H9 (cell line): ENCODE measurements around the gene CFAP54. TPM values are rescaled to one million over a fixed set of nuclear protein-coding genes. Genes with fewer than 3 reads are reported as not detected.

ENCODE experiments used
- DNase-seq: peaks from one replicate; pipeline ENCODE4 v3.0.0-alpha.2; 2017
- H2AFZ ChIP-seq: one replicate; pipeline ENCODE4 v1.6.1; 2013; ENCODE audit warnings: mild to moderate bottlenecking, low read length, control low read depth, moderate library complexity
- H2AK5ac ChIP-seq: 2 replicates; pipeline ENCODE4 v1.6.1; 2013; ENCODE audit warnings: low read length, control low read depth, mixed read lengths; ENCODE audit not compliant: insufficient read length
- H2BK120ac ChIP-seq: one replicate; pipeline ENCODE4 v1.6.1; 2013; ENCODE audit warnings: low read depth, mild to moderate bottlenecking, low read length, control low read depth, inconsistent platforms; ENCODE audit not compliant: poor library complexity, severe bottlenecking
- H2BK12ac ChIP-seq: 2 replicates; pipeline ENCODE4 v1.6.1; 2013; ENCODE audit warnings: low read length, control low read depth, mixed read lengths, low read depth; ENCODE audit not compliant: insufficient read length
- H2BK15ac ChIP-seq: 2 replicates; pipeline ENCODE4 v1.6.1; 2013; ENCODE audit warnings: low read depth, low read length, control low read depth
- H2BK20ac ChIP-seq: one replicate; pipeline ENCODE4 v1.6.1; 2013; ENCODE audit warnings: low read depth, mild to moderate bottlenecking, low read length, control low read depth, inconsistent platforms; ENCODE audit not compliant: poor library complexity, severe bottlenecking
- H2BK5ac ChIP-seq: 2 replicates; pipeline ENCODE4 v1.6.1; 2013; ENCODE audit warnings: low read length, control low read depth, mixed read lengths; ENCODE audit not compliant: insufficient read length
- H3K14ac ChIP-seq: 2 replicates; pipeline ENCODE4 v1.6.1; 2013; ENCODE audit warnings: low read length, control low read depth; ENCODE audit not compliant: insufficient read depth
- H3K18ac ChIP-seq: 2 replicates; pipeline ENCODE4 v1.6.1; 2013; ENCODE audit warnings: low read depth, mild to moderate bottlenecking, mixed read lengths, low read length, control low read depth; ENCODE audit not compliant: insufficient read length
- H3K23ac ChIP-seq: 2 replicates; pipeline ENCODE4 v1.6.1; 2013; ENCODE audit warnings: low read length, control low read depth, mixed read lengths, low read depth; ENCODE audit not compliant: insufficient read length
- H3K23me2 ChIP-seq: 2 replicates; pipeline ENCODE4 v1.6.1; 2013; ENCODE audit warnings: low read depth, mild to moderate bottlenecking, mixed read lengths, low read length, control low read depth; ENCODE audit not compliant: insufficient read length, poor library complexity, severe bottlenecking
- H3K27ac ChIP-seq: 2 replicates; pipeline ENCODE4 v1.5.1; 2013; ENCODE audit warnings: low read length, control low read depth, mixed read lengths, low read depth; ENCODE audit not compliant: insufficient read length
- H3K27me3 ChIP-seq: 2 replicates; pipeline ENCODE4 v1.6.1; 2013; ENCODE audit warnings: low read length, control low read depth, inconsistent platforms; ENCODE audit not compliant: insufficient read depth
- H3K4ac ChIP-seq: 2 replicates; pipeline ENCODE4 v1.6.1; 2013; ENCODE audit warnings: low read depth, mild to moderate bottlenecking, control low read depth, inconsistent platforms, low read length, moderate library complexity
- H3K4me1 ChIP-seq: 2 replicates; pipeline ENCODE4 v1.6.1; 2013; ENCODE audit warnings: low read length, control low read depth, inconsistent platforms; ENCODE audit not compliant: insufficient read depth
- H3K4me2 ChIP-seq: 2 replicates; pipeline ENCODE4 v1.6.1; 2013; ENCODE audit warnings: low read length, control low read depth, mixed read lengths; ENCODE audit not compliant: insufficient read length, insufficient read depth
- H3K56ac ChIP-seq: 2 replicates; pipeline ENCODE4 v1.6.1; 2013; ENCODE audit warnings: low read depth, mild to moderate bottlenecking, mixed read lengths, low read length, control low read depth; ENCODE audit not compliant: insufficient read length
- H3K79me1 ChIP-seq: 2 replicates; pipeline ENCODE4 v1.6.1; 2013; ENCODE audit warnings: low read depth, mild to moderate bottlenecking, moderate library complexity, low read length, control low read depth, inconsistent platforms; ENCODE audit not compliant: insufficient read depth, poor library complexity, severe bottlenecking
- H3K79me2 ChIP-seq: 2 replicates; pipeline ENCODE4 v1.6.1; 2013; ENCODE audit warnings: low read length, control low read depth, inconsistent platforms; ENCODE audit not compliant: insufficient read depth
- H3K9ac ChIP-seq: 2 replicates; pipeline ENCODE4 v1.6.1; 2013; ENCODE audit warnings: low read length, control low read depth, mixed read lengths; ENCODE audit not compliant: insufficient read length; ENCODE audit errors: extremely low read depth
- H3K9me3 ChIP-seq: one replicate; pipeline ENCODE4 v1.6.1; 2013; ENCODE audit warnings: low read depth, low read length, inconsistent platforms; ENCODE audit not compliant: control insufficient read depth
- H3T11ph ChIP-seq: one replicate; pipeline ENCODE4 v1.6.1; 2013; ENCODE audit warnings: mild to moderate bottlenecking, low read length, control low read depth, inconsistent platforms
- H4K20me1 ChIP-seq: one replicate; pipeline ENCODE4 v1.6.1; 2013; ENCODE audit not compliant: control insufficient read depth, insufficient read length, insufficient read depth
- H4K5ac ChIP-seq: 2 replicates; pipeline ENCODE4 v1.6.1; 2013; ENCODE audit warnings: low read depth, mild to moderate bottlenecking, mixed read lengths, low read length, control low read depth; ENCODE audit not compliant: insufficient read length
- H4K8ac ChIP-seq: replicated peaks from 2 replicates; pipeline ENCODE4 v1.6.1; 2013; ENCODE audit warnings: low read length, control low read depth, mixed read lengths, low read depth; ENCODE audit not compliant: insufficient read length
- H4K91ac ChIP-seq: 2 replicates; pipeline ENCODE4 v1.6.1; 2013; ENCODE audit warnings: low read depth, mild to moderate bottlenecking, moderate library complexity, mixed read lengths, low read length, control low read depth; ENCODE audit not compliant: insufficient read length
- H3K27ac Mint-ChIP-seq, 3 experiments: 2 replicates in 2 of 3; 3 replicates in 1 of 3; pipeline ENCODE4 v1.8.0; 2020 to 2021; ENCODE audit warnings: mixed read lengths in 3 of 3, mild to moderate bottlenecking in 1 of 3, moderate library complexity in 1 of 3
- H3K27me3 Mint-ChIP-seq: 2 replicates; pipeline ENCODE4 v1.8.0; 2021; ENCODE audit warnings: low read depth, mild to moderate bottlenecking, moderate library complexity, mixed read lengths
- H3K36me3 Mint-ChIP-seq, 3 experiments: 2 replicates in 2 of 3; 3 replicates in 1 of 3; pipeline ENCODE4 v1.8.0; 2020 to 2021; ENCODE audit warnings: low read depth in 3 of 3, mixed read lengths in 3 of 3; ENCODE audit not compliant: insufficient read depth in 1 of 3
- H3K4me1 Mint-ChIP-seq, 2 experiments: 2 replicates each; pipeline ENCODE4 v1.8.0; 2020; ENCODE audit warnings: mixed read lengths in 2 of 2
- H3K4me3 Mint-ChIP-seq, 2 experiments: 2 replicates in 1 of 2; 3 replicates in 1 of 2; pipeline ENCODE4 v1.8.0; 2020 to 2021; ENCODE audit warnings: mild to moderate bottlenecking in 2 of 2, mixed read lengths in 2 of 2, moderate library complexity in 1 of 2
- H3K9me3 Mint-ChIP-seq, 2 experiments: 2 replicates in 1 of 2; 3 replicates in 1 of 2; pipeline ENCODE4 v1.8.0; 2020; ENCODE audit warnings: mild to moderate bottlenecking in 2 of 2, mixed read lengths in 2 of 2, moderate library complexity in 1 of 2
- CTCF ChIP-seq: fragments of 200-600 bp; sonication (generic); conservative IDR thresholded peaks from 3 replicates; pipeline ENCODE4 v1.8.0; 2021; ENCODE audit warnings: antibody characterized with exemption, mild to moderate bottlenecking
- WGBS: extraction: QIAGEN DNeasy Blood & Tissue Kit; methylation state at CpG from one replicate; pipeline ENCODE4 v1.1.7; 2013; ENCODE audit warnings: missing lambda C conversion rate, low lambda C conversion rate, mixed read lengths; ENCODE audit not compliant: insufficient read length; ENCODE audit errors: extremely low coverage; 5-methylcytosine and 5-hydroxymethylcytosine counted together
- total RNA-seq: library from RNA; stranded (reverse); gene quantifications from 2 replicates; pipeline ENCODE4 v1.2.1, GENCODE V29; 2021

Gene CFAP54
- total RNA-seq, 1 experiment from 2014 or later: 0.24 TPM

- H3K27ac Mint-ChIP-seq: no peak overlapping the region
- H3K36me3 Mint-ChIP-seq: no peaks in the 10 kb centered on the region
- no CpG with 5 or more reads among the region's 1 CpG for WGBS
- Histone ChIP-seq H4K8ac (no peak overlapping the region), H4K91ac (no peak overlapping the region), H3K18ac (no peak overlapping the region), H3K23me2 (no peaks in the 10 kb centered on the region), H3K79me1 (no peaks in the 10 kb centered on the region), H3K27ac (no peak overlapping the region), H2BK5ac (no peak overlapping the region), H2BK120ac (no peak overlapping the region), H3K9ac (no peak overlapping the region), H3K56ac (no peak overlapping the region), H3K9me3 (no peaks in the 10 kb centered on the region), H3K27me3 (no peaks in the 10 kb centered on the region), H3K4ac (no peak overlapping the region), H2AK5ac (no peak overlapping the region), H3K4me1 (0 out of 2 replicates have a peak, but pooled peaks cover 4% of the 10 kb centered on the region), H3K14ac (no peak overlapping the region), H4K5ac (no peak overlapping the region), H2BK15ac (no peak overlapping the region), H3K23ac (no peak overlapping the region), H2BK20ac (no peak overlapping the region), H3T11ph (no peak overlapping the region), H2BK12ac (no peak overlapping the region), H4K20me1 (no peaks in the 10 kb centered on the region), H3K79me2 (no peaks in the 10 kb centered on the region), H2AFZ (no peak overlapping the region), H3K4me2 (no peak overlapping the region)
- H3K4me1 Mint-ChIP-seq: peaks cover 24 to 26% of the 10 kb centered on the region in 2 experiments
- H3K4me3 Mint-ChIP-seq: no peak overlapping the region
- no peaks in the 10 kb centered on the region for H3K27me3 Mint-ChIP-seq
- peaks cover 0 to under 1% of the 10 kb centered on the region in 2 experiments; a peak in 1 of 5 replicates for H3K9me3 Mint-ChIP-seq
- no peak for TF ChIP-seq CTCF
- no peak for DNase-seq
These were observed 36.7 kb downstream of the CFAP54 start for GRCh38 chr12:96526110-96526509.
